Gastrocnemius medialis (tissue), 4 donors: ENCODE measurements around the gene TTYH2. TPM values are rescaled to one million over a fixed set of nuclear protein-coding genes. Genes with fewer than 3 reads are reported as not detected.
A peak's percentile ranks its signal among the peaks of the same experiment; 100 is the strongest.

Experiments used
- ATAC-seq, 2 donors: fragments of 150-250 bp; one replicate each; pipeline ENCODE4 v1.9.1; 2016
- DNase-seq, 2 donors: peaks; one replicate each; pipeline ENCODE4 v3.0.0-alpha.2; 2019
- H3K27ac ChIP-seq, 4 donors: fragments of 200-600 bp; sonication (generic); 1 replicate in 1 of 4; 2 replicates in 3 of 4; pipeline ENCODE4 v1.5.1; 2016 to 2018; ENCODE audit warnings: mild to moderate bottlenecking in 2 of 4, moderate library complexity in 1 of 4
- H3K27me3 ChIP-seq, 3 donors: fragments of 200-600 bp; sonication (generic) in 2 of 3; 1 replicate in 1 of 3; 2 replicates in 2 of 3; pipeline versions ENCODE4 v1.5.1 to v1.6.0; 2016 to 2019; ENCODE audit warnings: mild to moderate bottlenecking in 1 of 3, moderate library complexity in 1 of 3
- H3K36me3 ChIP-seq, 2 donors: fragments of 200-600 bp; sonication (generic) in 1 of 2; one replicate each; pipeline ENCODE4 v1.5.1; 2017 to 2018
- H3K4me1 ChIP-seq, 2 donors: fragments of 200-600 bp; sonication (generic) in 1 of 2; one replicate each; pipeline ENCODE4 v1.5.1; 2016 to 2017; ENCODE audit warnings: mild to moderate bottlenecking in 2 of 2
- H3K4me3 ChIP-seq, 4 donors: fragments of 200-600 bp; sonication (generic) in 3 of 4; 1 replicate in 1 of 4; 2 replicates in 3 of 4; pipeline ENCODE4 v1.5.1; 2016 to 2019; ENCODE audit warnings: mild to moderate bottlenecking in 2 of 4
- H3K9me3 ChIP-seq, 3 donors: fragments of 200-600 bp; sonication (generic) in 2 of 3; 1 replicate in 1 of 3; 2 replicates in 2 of 3; pipeline ENCODE4 v1.5.1; 2016 to 2019
- POLR2A ChIP-seq, 2 donors: fragments of 450-650 bp; IDR thresholded peaks; one replicate each; pipeline ENCODE4 v1.6.1; 2017; ENCODE audit warnings: antibody characterized with exemption in 2 of 2, mild to moderate bottlenecking in 2 of 2, moderate library complexity in 2 of 2
- in situ Hi-C, 4 donors: fragments of 200-750 bp; cut with MboI; loops; one replicate each; pipeline versions ENCODE4 v1.15.0 to v1.8.0; 2017; ENCODE audit warnings: low sequenced_read_pairs in 4 of 4
- intact Hi-C: fragments of 100-400 bp; cut with DNase I; formaldehyde crosslinking; loops from one replicate; pipeline ENCODE4 v1.15.1; 2023; ENCODE audit warnings: low total_unique reads
- total RNA-seq, 4 donors: library from RNA; depleted of rRNA; stranded (reverse); fragments of >200 nt; gene quantifications; one replicate each; pipeline versions ENCODE4 v1.1.0 to v1.2.3, GENCODE V29; 2016
- TF ChIP-seq, protein P1 (sequence below), 5 experiments: fragments of 450-650 bp in 3 of 5; fragments of 200-600 bp in 2 of 5; sonication (generic) in 2 of 5; IDR thresholded peaks in 4 of 5; conservative IDR thresholded peaks in 1 of 5; 1 replicate in 4 of 5; 2 replicates in 1 of 5; pipeline ENCODE4 v1.5.1; 2016 to 2019; ENCODE audit warnings: antibody characterized with exemption in 5 of 5, mild to moderate bottlenecking in 3 of 5, moderate library complexity in 3 of 5

TTYH2 gene
- total RNA-seq, 4 donors from 2014 or later, result 4.7 to 19.2 (median 11.4) TPM

DNA sequence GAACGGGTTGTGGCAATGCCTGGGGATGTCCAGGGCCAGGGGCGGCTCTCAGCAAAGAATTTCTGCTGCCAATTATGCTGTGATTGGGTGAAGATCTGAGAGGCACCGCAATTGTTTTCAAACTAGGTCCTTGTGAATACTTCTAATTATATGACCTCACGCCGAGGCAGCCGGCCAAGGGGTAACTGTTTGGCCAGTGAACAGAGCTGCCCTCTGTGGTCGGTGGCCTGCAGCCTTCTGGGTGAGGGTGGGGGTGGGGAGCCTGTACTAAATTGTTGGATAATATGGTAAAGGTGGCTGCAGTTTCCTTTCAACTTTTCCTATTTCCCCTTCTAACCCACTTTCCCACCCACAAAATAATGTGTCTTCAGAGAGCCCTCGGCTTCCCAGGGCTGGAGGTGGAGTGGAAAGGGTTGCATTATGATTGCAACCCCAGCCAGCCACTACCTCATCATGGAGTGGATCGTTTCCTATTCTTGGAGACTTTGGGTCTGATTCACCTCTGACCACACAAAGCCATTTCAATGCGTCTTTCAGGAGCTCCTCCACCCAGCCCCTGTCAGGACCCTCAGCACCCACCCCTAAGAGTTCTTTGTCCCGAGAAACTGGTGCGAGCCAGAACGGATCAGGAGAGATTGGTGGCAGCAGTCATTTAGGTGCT, 58.7 kb downstream of the TTYH2 start:
- no peak overlapping the region for H3K4me3 ChIP-seq
- H3K4me1 ChIP-seq, result peaks cover 0 to 4% of the 10 kb centered on the region in 2 donors
- intact Hi-C loops (no loop called here), in situ Hi-C loops (no loop called here)
- no peak overlapping the region for H3K27ac ChIP-seq
- no peaks in the 10 kb centered on the region for H3K9me3 ChIP-seq
- no peaks in the 10 kb centered on the region for H3K36me3 ChIP-seq
- DNase-seq (no peak), ATAC-seq (no peak)
- TF ChIP-seq POLR2A (IDR thresholded peaks at IDR 0.05), result no peak
- TF ChIP-seq, protein P1, sequence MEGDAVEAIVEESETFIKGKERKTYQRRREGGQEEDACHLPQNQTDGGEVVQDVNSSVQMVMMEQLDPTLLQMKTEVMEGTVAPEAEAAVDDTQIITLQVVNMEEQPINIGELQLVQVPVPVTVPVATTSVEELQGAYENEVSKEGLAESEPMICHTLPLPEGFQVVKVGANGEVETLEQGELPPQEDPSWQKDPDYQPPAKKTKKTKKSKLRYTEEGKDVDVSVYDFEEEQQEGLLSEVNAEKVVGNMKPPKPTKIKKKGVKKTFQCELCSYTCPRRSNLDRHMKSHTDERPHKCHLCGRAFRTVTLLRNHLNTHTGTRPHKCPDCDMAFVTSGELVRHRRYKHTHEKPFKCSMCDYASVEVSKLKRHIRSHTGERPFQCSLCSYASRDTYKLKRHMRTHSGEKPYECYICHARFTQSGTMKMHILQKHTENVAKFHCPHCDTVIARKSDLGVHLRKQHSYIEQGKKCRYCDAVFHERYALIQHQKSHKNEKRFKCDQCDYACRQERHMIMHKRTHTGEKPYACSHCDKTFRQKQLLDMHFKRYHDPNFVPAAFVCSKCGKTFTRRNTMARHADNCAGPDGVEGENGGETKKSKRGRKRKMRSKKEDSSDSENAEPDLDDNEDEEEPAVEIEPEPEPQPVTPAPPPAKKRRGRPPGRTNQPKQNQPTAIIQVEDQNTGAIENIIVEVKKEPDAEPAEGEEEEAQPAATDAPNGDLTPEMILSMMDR (IDR thresholded peaks at IDR 0.05 in 4 of 5, conservative IDR thresholded peaks at IDR 0.05 in 1 of 5), result no peak
- peaks cover 14 to 23% (median 20%) of the 10 kb centered on the region in 3 donors for H3K27me3 ChIP-seq

- no peaks in the 10 kb centered on the region for H3K9me3 ChIP-seq
- intact Hi-C loops (no loop called here), in situ Hi-C loops (no loop called here)
- H3K36me3 ChIP-seq, result no peaks in the 10 kb centered on the region
- peak in 1 of 2 donors; percentile 10 for ATAC-seq
- TF ChIP-seq, protein P1 (IDR thresholded peaks at IDR 0.05 in 4 of 5, conservative IDR thresholded peaks at IDR 0.05 in 1 of 5), result no peak
- TF ChIP-seq POLR2A (IDR thresholded peaks at IDR 0.05), result no peak
- peaks cover 0 to 4% of the 10 kb centered on the region in 2 donors for H3K4me1 ChIP-seq
- peaks cover 14 to 23% (median 19%) of the 10 kb centered on the region in 3 donors for H3K27me3 ChIP-seq
- no peak overlapping the region for H3K4me3 ChIP-seq
- DNase-seq, result no peak
- H3K27ac ChIP-seq, result no peak overlapping the region
Observed at GRCh38 chr17:74272731-74273201, 59.4 kb downstream of the TTYH2 start.

GRCh38 chr17:74274060-74274708, 60.8 kb downstream of the TTYH2 start, which contains the start of gene DNAI2:
TSS of gene DNAI2 (plus strand) at chr17:74274234. CDS start at chr17:74281818, 7,584 bp downstream.
- peaks cover 0 to 4% of the 10 kb centered on the region in 2 donors for H3K4me1 ChIP-seq
- H3K27ac ChIP-seq, result no peak within 1 kb of the TSS
- in situ Hi-C loops, result no loop called here
- intact Hi-C loops, result no loop called here
- H3K27me3 ChIP-seq, result peaks cover 9 to 19% (median 14%) of the 10 kb centered on the region in 3 donors
- H3K9me3 ChIP-seq, result no peaks in the 10 kb centered on the region
- ATAC-seq (no peak), DNase-seq (no peak)
- no peaks in the 10 kb centered on the region for H3K36me3 ChIP-seq
- TF ChIP-seq, protein P1 (IDR thresholded peaks at IDR 0.05 in 4 of 5, conservative IDR thresholded peaks at IDR 0.05 in 1 of 5), result no peak
- TF ChIP-seq POLR2A (IDR thresholded peaks at IDR 0.05), result no peak
- H3K4me3 ChIP-seq, result peak within 1 kb of the TSS in 1 of 4 donors; percentile 25

DNA sequence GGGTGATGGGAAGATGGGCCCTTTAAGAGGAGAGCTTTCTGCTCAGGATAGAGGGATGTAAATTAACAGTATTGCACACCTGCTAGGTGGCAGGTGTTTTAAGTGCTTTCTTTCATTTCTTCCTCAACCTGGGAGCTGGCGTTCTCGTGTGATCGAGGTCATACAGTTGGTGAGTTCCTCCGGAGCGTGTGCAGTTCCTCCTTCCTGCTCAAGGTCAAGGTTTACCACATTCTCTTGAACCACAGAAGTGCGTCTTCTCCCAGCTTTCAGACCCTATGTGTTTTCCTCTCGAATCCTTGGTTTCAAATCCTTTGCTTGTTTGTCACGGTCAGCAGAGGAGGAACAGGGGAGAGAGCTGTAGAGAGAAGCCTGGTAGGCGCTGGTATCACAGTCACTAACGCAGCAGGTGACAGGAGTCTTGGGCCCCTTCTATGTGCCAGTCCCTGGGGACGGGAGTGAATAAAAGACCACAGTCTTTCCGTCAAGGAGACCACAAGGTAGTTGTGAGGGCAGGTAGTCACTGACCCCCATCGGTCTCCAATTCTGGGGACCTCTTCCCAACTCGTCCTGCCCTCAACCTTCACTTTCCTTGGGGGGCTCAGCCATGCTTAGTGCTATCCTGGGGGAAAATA, 61.5 kb downstream of the TTYH2 start:
- H3K27ac ChIP-seq, result no peak overlapping the region
- H3K36me3 ChIP-seq, result no peaks in the 10 kb centered on the region
- in situ Hi-C loops (no loop called here), intact Hi-C loops (no loop called here)
- H3K4me3 ChIP-seq, result no peak overlapping the region
- peaks cover 9 to 19% (median 14%) of the 10 kb centered on the region in 3 donors for H3K27me3 ChIP-seq
- TF ChIP-seq POLR2A (IDR thresholded peaks at IDR 0.05), result no peak
- TF ChIP-seq, protein P1 (IDR thresholded peaks at IDR 0.05 in 4 of 5, conservative IDR thresholded peaks at IDR 0.05 in 1 of 5), result no peak
- no peaks in the 10 kb centered on the region for H3K9me3 ChIP-seq
- ATAC-seq, result no peak
- H3K4me1 ChIP-seq, result peaks cover 0 to 4% of the 10 kb centered on the region in 2 donors
- DNase-seq, result no peak
